Ishikawa (cell line): ENCODE data around the gene RAD23B.

Source experiments
- CEBPB ChIP-seq: IDR thresholded peaks from 2 replicates; pipeline ENCODE4 v1.6.1; 2012
- RAD21 ChIP-seq: IDR thresholded peaks from 2 replicates; pipeline ENCODE4 v1.6.1; 2012; ENCODE audit warnings: low read depth

DNA sequence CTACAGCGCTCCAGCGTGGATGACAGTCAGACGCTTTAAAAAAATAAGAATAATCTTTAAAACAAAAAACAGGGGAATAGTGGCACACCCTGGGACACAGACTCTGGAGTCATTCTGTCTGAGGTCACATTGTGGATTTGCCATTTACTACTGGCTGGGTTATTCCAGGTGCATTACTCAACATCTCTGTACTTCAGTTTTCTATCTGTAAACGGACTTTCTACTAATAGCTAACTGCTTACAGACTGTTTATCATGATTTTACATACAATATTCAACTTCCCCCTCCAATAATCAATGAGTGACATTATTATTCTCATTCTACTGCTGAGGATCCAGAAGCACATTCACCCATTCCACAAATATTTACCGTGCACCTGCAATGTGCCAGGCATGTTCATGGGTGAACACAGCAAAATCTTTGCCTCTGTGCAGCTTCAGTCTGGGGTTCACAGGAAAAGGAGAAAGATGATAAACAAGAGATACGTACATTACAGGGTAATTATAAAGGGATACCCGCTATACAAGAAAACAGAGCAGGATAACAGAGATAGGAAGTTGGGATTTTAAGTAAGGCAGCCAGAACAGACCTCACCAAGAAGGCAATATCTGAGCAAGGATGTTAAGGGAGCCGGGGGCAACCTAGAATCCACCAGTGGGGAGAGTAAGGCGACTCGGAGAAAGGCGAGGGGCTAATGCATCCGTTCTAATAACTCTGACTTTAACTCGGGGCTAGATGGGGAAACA, 984 bp upstream of the RAD23B start:
- TF ChIP-seq CEBPB (no peak), RAD21 (no peak)
